ENCODE measurements around the gene SYCE1. TPM values are rescaled to one million over a fixed set of nuclear protein-coding genes. Genes with fewer than 3 reads are reported as not detected.

Gene SYCE1
- total RNA-seq, 4 donors from 2014 or later: 5.9 TPM; not detected in 3

DNA sequence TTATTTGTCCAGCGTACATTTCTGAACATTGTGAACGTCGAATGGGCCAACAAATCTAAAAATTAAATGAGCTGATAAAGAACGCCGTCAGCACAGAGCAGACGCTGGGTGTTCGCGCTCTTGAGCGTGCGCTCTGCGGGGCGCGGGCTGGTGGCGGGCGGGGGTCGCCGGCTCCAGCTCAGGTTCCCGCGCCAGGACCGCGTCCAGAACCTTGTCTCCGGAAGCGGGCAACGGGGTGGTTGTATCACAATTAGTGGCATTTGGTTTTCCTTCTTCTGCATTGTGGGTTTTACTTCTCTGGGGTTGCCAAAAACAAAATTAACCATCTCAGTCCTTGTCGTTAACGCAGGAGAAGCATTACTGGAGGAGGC, 35.8 kb downstream of the SYCE1 start:
- Histone ChIP-seq H3K27ac (no peak overlapping the region), H3K4me1 (peaks cover 28% of the 10 kb centered on the region), H3K9me3 (no peaks in the 10 kb centered on the region), H3K36me3 (no peaks in the 10 kb centered on the region), H3K27me3 (peaks cover 32% of the 10 kb centered on the region), H3K4me3 (peak overlapping the region; percentile 40)
- no peak for DNase-seq (ENCODE audit: low spot score in 2 of 2)
- 41% methylated on average over 18 of the region's 26 CpGs for WGBS
- TF ChIP-seq POLR2A (IDR thresholded peaks at IDR 0.05): no peak
- TF ChIP-seq POLR2AphosphoS5 (IDR thresholded peaks at IDR 0.05): no peak
- no peak for TF ChIP-seq EP300 (IDR thresholded peaks at IDR 0.05)
- TF ChIP-seq, protein P1, sequence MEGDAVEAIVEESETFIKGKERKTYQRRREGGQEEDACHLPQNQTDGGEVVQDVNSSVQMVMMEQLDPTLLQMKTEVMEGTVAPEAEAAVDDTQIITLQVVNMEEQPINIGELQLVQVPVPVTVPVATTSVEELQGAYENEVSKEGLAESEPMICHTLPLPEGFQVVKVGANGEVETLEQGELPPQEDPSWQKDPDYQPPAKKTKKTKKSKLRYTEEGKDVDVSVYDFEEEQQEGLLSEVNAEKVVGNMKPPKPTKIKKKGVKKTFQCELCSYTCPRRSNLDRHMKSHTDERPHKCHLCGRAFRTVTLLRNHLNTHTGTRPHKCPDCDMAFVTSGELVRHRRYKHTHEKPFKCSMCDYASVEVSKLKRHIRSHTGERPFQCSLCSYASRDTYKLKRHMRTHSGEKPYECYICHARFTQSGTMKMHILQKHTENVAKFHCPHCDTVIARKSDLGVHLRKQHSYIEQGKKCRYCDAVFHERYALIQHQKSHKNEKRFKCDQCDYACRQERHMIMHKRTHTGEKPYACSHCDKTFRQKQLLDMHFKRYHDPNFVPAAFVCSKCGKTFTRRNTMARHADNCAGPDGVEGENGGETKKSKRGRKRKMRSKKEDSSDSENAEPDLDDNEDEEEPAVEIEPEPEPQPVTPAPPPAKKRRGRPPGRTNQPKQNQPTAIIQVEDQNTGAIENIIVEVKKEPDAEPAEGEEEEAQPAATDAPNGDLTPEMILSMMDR (IDR thresholded peaks at IDR 0.05): no peak

DNA sequence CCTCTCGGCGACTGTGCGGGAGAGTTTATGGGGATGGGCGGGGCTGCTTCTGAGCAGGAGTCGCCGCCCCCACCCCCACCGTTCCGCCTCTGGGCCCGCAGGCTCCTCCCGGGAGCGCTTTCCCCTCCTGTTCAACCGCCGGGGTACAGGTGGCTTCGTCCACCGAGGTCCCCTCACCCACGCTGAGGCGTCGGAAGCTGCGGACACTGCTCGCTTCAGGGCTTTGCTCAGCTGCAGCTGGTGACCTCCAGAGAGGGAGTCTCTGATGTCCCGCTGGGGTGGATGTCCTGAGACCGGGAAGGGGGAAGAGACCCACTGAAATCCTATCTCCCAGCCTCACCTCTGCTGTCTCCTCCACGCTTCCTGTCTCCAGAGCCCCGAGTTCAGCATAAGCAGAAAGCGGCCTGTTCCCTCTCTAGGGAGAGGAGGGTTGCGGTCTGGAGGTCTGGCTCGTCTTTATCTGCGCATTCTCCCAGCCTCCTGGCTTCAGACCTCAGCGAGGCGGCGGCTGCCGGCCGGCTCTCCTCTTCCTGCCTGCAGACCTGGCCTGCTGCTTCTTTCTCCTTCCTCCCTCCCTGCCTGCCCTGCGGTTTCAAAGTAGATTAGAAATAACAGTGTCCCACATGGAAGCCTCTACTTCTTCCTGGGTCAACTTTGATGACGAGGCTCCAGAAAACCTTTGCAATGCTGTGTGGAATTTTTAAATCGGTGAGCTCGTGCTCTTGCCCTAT, 36.4 kb downstream of the SYCE1 start:
- peaks cover 32% of the 10 kb centered on the region for H3K27me3 ChIP-seq
- WGBS: 26% methylated on average over 12 of the region's 37 CpGs
- peaks cover 28% of the 10 kb centered on the region for H3K4me1 ChIP-seq
- H3K27ac ChIP-seq: no peak overlapping the region
- H3K9me3 ChIP-seq: no peaks in the 10 kb centered on the region
- TF ChIP-seq POLR2AphosphoS5 (IDR thresholded peaks at IDR 0.05) (no peak), POLR2A (IDR thresholded peaks at IDR 0.05) (no peak), EP300 (IDR thresholded peaks at IDR 0.05) (no peak)
- TF ChIP-seq, protein P1 (IDR thresholded peaks at IDR 0.05): no peak
- H3K36me3 ChIP-seq: no peaks in the 10 kb centered on the region
- no peak for DNase-seq (ENCODE audit: low spot score in 2 of 2)
- H3K4me3 ChIP-seq: peak overlapping the region; percentile 40

DNA sequence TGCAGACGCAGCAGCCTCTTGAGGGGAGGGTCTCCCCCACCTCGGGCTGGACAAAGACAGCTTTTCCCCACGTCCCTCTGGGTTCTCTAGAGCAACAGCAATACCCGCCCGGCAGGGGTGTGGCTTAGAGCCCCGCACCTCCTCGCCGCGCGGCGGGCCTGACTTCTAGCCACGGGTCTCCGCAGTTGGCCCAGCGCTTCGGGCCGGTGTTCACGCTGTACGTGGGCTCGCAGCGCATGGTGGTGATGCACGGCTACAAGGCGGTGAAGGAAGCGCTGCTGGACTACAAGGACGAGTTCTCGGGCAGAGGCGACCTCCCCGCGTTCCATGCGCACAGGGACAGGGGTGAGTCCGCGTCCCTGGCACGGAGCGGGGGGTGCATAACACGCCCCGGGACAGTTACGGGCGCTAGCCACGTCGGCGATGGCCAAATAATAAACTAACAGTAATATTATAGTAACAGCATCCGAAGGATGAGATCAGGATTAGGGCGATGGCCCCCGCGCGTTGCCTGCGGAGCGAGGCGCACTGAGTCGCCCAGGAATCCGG, 37.0 kb downstream of the SYCE1 start:
- H3K27me3 ChIP-seq: peaks cover 32% of the 10 kb centered on the region
- H3K4me1 ChIP-seq: peaks cover 28% of the 10 kb centered on the region
- no peak for DNase-seq (ENCODE audit: low spot score in 2 of 2)
- WGBS: 27% methylated on average over 20 of the region's 50 CpGs
- H3K9me3 ChIP-seq: no peaks in the 10 kb centered on the region
- no peak for TF ChIP-seq POLR2A (IDR thresholded peaks at IDR 0.05)
- TF ChIP-seq EP300 (IDR thresholded peaks at IDR 0.05): no peak
- TF ChIP-seq POLR2AphosphoS5 (IDR thresholded peaks at IDR 0.05): no peak
- TF ChIP-seq, protein P1 (IDR thresholded peaks at IDR 0.05): no peak
- H3K36me3 ChIP-seq: no peaks in the 10 kb centered on the region
- peak overlapping the region; percentile 43 for H3K27ac ChIP-seq
- H3K4me3 ChIP-seq: peak overlapping the region; percentile 40

DNA sequence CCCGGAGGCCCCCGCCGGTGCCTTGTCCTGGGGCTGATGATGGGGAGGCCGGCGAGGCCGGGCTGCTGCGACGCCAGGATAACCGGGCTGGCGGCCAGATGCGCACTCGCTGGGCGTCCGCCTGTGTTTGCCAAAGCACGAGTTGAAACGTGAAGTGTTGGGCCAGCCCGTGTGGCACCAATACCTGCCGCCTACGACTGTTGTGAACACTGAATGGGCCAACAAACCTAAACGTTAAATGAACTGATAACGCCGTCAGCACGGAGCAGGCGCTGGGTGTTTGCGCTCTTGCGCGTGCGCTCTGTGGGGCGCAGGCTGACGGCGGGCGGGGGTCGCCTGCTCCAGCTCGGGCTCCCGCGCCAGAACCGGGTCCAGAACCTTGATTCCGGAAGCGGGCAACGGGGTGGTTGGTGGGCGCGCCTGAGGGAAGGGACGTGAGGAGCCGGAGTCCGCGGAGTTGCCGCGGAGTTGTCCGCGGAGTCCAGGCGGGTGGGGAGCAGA, 37.6 kb downstream of the SYCE1 start:
- Histone ChIP-seq H3K27me3 (peaks cover 32% of the 10 kb centered on the region), H3K27ac (peak overlapping the region; percentile 43)

More for the DNA sequence above, 37.6 kb downstream of the SYCE1 start:
- Histone ChIP-seq H3K4me1 (peaks cover 28% of the 10 kb centered on the region), H3K36me3 (no peaks in the 10 kb centered on the region), H3K9me3 (no peaks in the 10 kb centered on the region), H3K4me3 (peak overlapping the region; percentile 40)
- DNase-seq (ENCODE audit: low spot score in 2 of 2): no peak
- 44% methylated on average over 33 of the region's 51 CpGs for WGBS
- TF ChIP-seq POLR2A (IDR thresholded peaks at IDR 0.05) (no peak), EP300 (IDR thresholded peaks at IDR 0.05) (no peak), POLR2AphosphoS5 (IDR thresholded peaks at IDR 0.05) (no peak)
- TF ChIP-seq, protein P1 (IDR thresholded peaks at IDR 0.05): no peak

Measured in suprapubic skin (tissue), 4 donors.